ENCODE measurements around the gene TIMM22. TPM values are rescaled to one million over a fixed set of nuclear protein-coding genes. Genes with fewer than 3 reads are reported as not detected.

TIMM22 gene
- total and polyA plus RNA-seq, 4 donors, result 7.2 to 12.2 (median 9.9) TPM

DNA sequence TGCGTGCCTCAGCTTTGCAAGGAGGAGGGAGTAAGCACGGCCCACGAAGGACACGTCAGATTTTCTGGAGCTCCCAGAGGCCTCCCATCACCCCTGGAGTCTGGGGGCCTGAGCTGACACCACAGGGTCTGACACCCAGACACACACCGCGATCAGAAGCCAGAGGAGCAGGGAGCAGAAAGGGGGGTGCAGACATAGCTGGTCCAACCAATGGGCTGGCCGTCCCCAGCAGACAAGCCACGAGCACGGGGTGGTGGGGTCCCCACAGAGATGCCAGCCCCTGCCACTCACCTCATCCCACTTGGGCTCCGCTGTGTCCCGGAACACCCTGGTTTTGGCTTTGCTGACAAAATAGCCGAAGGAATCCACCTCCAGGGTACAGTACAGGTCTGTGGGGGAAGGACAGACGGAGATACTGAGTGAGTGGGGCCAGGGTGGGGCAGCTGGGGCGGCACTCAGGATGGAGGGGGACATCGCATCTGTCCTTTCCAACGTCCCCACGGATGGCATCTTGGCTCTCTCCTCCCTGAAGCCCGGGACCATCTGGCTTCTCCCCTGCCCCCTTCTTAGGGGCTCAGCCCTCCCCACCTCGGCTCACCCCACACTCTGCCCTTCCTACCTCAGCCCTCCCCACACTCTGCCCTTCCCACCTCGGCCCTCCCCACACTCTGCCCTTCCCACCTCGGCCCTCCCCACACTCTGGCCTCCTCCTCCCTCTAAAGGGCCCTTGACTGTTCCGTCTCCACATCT is 53.5 kb downstream of the TIMM22 start:
- DNase-seq (no peak), ATAC-seq (ENCODE audit: insufficient read depth, low FRiP score) (peak; percentile 20)
- H3K9ac ChIP-seq (ENCODE audit: insufficient read depth in 1 of 2, low read length in 2 of 2), result no peak overlapping the region
- H3K36me3 ChIP-seq (ENCODE audit: control insufficient read depth in 4 of 4, insufficient read depth in 4 of 4, low read length in 4 of 4), result peaks cover 0 to 52% (median 10%) of the 10 kb centered on the region in 4 donors
- no peak overlapping the region for H3K27ac ChIP-seq (ENCODE audit: low read depth in 1 of 2, low read length in 1 of 2)
- no peak overlapping the region for H3K4me3 ChIP-seq
- no peaks in the 10 kb centered on the region for H3K9me3 ChIP-seq (ENCODE audit: control insufficient read depth in 4 of 4, insufficient read depth in 3 of 4, low read length in 3 of 4)
- TF ChIP-seq CTCF (IDR thresholded peaks at IDR 0.05; ENCODE audit: control extremely low read depth, extremely low read depth), result no peak
- no peaks in the 10 kb centered on the region for H3K27me3 ChIP-seq (ENCODE audit: control insufficient read depth in 3 of 3, insufficient read depth in 3 of 3, low read length in 2 of 3)
- H3K4me1 ChIP-seq (ENCODE audit: control insufficient read depth in 5 of 5, insufficient read depth in 5 of 5, low read length in 5 of 5), result peaks cover 0 to 19% (median 1%) of the 10 kb centered on the region in 5 donors
- WGBS, 2 donors, result 83 to 91% methylated on average over 22 of the region's 22 CpGs

DNA sequence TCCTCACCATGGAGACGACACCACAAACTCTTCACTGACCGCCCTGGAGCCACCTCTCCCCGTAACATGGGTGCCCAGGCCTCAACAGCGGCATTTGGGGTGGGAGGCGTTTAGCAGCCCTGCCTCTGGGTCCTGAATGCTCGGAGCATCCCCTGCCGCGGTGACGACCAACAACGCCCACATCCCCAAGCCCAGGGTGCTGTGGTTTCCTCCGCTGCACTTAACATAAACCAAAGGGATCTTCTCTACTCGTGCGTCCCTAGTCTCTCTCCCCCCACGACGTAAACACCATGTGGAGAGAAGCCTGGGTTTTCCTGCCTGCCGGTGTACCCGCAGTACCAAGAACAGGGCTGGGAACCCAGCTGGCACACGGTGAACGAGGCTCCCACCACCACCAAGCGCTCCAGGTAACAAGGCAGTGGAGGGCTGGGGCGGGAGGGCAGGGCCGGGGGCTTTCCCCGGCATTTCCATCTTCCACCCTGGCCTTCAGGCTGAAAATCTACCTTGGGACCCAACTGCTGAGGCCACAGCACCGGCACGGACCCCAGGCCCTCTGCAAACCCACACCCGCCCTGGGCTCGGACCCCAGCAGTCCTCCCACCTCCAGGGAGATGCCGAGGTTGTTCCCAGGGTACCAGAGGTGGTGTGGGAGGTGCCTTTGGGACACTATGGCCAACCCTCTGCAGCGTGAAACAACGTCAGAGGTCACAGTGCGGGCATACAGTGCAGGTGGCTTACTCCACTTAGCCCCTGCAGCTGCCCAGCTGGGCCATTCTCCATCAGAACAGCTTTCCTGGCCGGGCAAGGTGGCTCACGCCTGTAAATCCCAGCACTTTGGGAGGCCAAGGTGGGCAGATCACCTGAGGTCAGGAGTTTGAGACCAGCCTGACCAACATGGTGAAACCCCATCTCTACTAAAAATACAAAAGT is 54.3 kb downstream of the TIMM22 start:
- peaks cover 0 to 54% (median 11%) of the 10 kb centered on the region in 4 donors for H3K36me3 ChIP-seq (ENCODE audit: control insufficient read depth in 4 of 4, insufficient read depth in 4 of 4, low read length in 4 of 4)
- DNase-seq, result no peak
- no peak for ATAC-seq (ENCODE audit: insufficient read depth, low FRiP score)
- H3K9me3 ChIP-seq (ENCODE audit: control insufficient read depth in 4 of 4, insufficient read depth in 3 of 4, low read length in 3 of 4), result no peaks in the 10 kb centered on the region
- no peak overlapping the region for H3K9ac ChIP-seq (ENCODE audit: insufficient read depth in 1 of 2, low read length in 2 of 2)
- no peak for TF ChIP-seq CTCF (IDR thresholded peaks at IDR 0.05; ENCODE audit: control extremely low read depth, extremely low read depth)
- H3K27me3 ChIP-seq (ENCODE audit: control insufficient read depth in 3 of 3, insufficient read depth in 3 of 3, low read length in 2 of 3), result no peaks in the 10 kb centered on the region
- peaks cover 0 to 19% (median 1%) of the 10 kb centered on the region in 5 donors for H3K4me1 ChIP-seq (ENCODE audit: control insufficient read depth in 5 of 5, insufficient read depth in 5 of 5, low read length in 5 of 5)
- H3K27ac ChIP-seq (ENCODE audit: low read depth in 1 of 2, low read length in 1 of 2), result no peak overlapping the region
- WGBS, 2 donors, result 87 to 91% methylated on average over 33 of the region's 33 CpGs
- H3K4me3 ChIP-seq, result no peak overlapping the region

Small RNA genes lying within 50 kb of the gene (small RNA-seq; reads per million reads assigned to genes)
- gene MIR3183 (ENCODE audit: low replicate concordance), result not detected

Other genes starting within 250 kb of the TIMM22 start
- 10 to 100 TPM; 16.7 to 21.7 TPM for gene GEMIN4, start 244.9 kb upstream of the TIMM22 start, total RNA-seq
- gene GEMIN4, start 244.9 kb upstream of the TIMM22 start, polyA plus RNA-seq, result 10 to 100 TPM in 1 of 2 donors, 1 to 10 TPM in 1; 8.5 to 11.8 TPM
- 10 to 100 TPM; 39.9 to 60.3 TPM for gene GLOD4, start 214.8 kb upstream of the TIMM22 start, total RNA-seq
- 10 to 100 TPM; 31.9 to 36.9 TPM for gene GLOD4, start 214.8 kb upstream of the TIMM22 start, polyA plus RNA-seq
- gene MRM3, start 214.8 kb upstream of the TIMM22 start, total RNA-seq, result 10 to 100 TPM; 12.5 to 16.3 TPM
- gene MRM3, start 214.8 kb upstream of the TIMM22 start, polyA plus RNA-seq, result 10 to 100 TPM; 10.4 to 13.8 TPM
- gene NXN, start 17.4 kb upstream of the TIMM22 start, total RNA-seq, result 10 to 100 TPM; 49.3 to 57.7 TPM
- 10 to 100 TPM; 17.6 to 30.5 TPM for gene NXN, start 17.4 kb upstream of the TIMM22 start, polyA plus RNA-seq
- gene ABR, start 182.9 kb downstream of the TIMM22 start, total RNA-seq, result 100 to 1,000 TPM in 1 of 2 donors, 10 to 100 TPM in 1; 54.8 to 187 TPM
- gene ABR, start 182.9 kb downstream of the TIMM22 start, polyA plus RNA-seq, result 10 to 100 TPM; 69.5 to 71.0 TPM